RWPE2 (cell line): ENCODE measurements around the gene FBXO28.

Source experiments
- ATAC-seq: fragments of 200-7000 bp; cut with Tn5 transposase; 3 replicates; pipeline ENCODE4 v1.9.1; 2021; ENCODE audit warnings: low read depth
- DNase-seq: peaks from one replicate; pipeline ENCODE4 v3.0.0-alpha.2; 2020; ENCODE audit warnings: low spot score
- H3K27ac ChIP-seq: fragments of 450-650 bp; 2 replicates; pipeline ENCODE4 v1.5.1; 2017; ENCODE audit warnings: mild to moderate bottlenecking; ENCODE audit not compliant: poor library complexity, severe bottlenecking
- H3K27me3 ChIP-seq: fragments of 250-450 bp; sonication (Bioruptor Pico); 2 replicates; pipeline ENCODE4 v1.5.1; 2021; ENCODE audit warnings: mild to moderate bottlenecking, moderate library complexity; ENCODE audit not compliant: insufficient read depth, poor library complexity, severe bottlenecking
- H3K36me3 ChIP-seq: fragments of 250-450 bp; sonication (Bioruptor Pico); 2 replicates; pipeline ENCODE4 v1.5.1; 2020; ENCODE audit warnings: low read depth, mild to moderate bottlenecking, moderate library complexity
- H3K4me1 ChIP-seq: fragments of 250-450 bp; sonication (Bioruptor Pico); 2 replicates; pipeline ENCODE4 v1.5.1; 2021; ENCODE audit warnings: mild to moderate bottlenecking, moderate library complexity; ENCODE audit not compliant: insufficient read depth, poor library complexity, severe bottlenecking
- H3K4me3 ChIP-seq: fragments of 250-450 bp; sonication (Bioruptor Pico); 2 replicates; pipeline ENCODE4 v1.5.1; 2021; ENCODE audit warnings: mild to moderate bottlenecking, moderate library complexity; ENCODE audit not compliant: severe bottlenecking
- H3K9me3 ChIP-seq: fragments of 250-450 bp; sonication (Bioruptor Pico); 2 replicates; pipeline ENCODE4 v1.5.1; 2021; ENCODE audit warnings: mild to moderate bottlenecking, moderate library complexity; ENCODE audit not compliant: severe bottlenecking
- CTCF ChIP-seq: fragments of 450-650 bp; IDR thresholded peaks from one replicate; pipeline ENCODE4 v1.5.1; 2017; ENCODE audit warnings: mild to moderate bottlenecking, moderate library complexity; ENCODE audit not compliant: poor library complexity, severe bottlenecking

Gene FBXO28

GRCh38 chr1:224080115-224080774 is 33.7 kb upstream of the FBXO28 start:
- no peak overlapping the region for H3K27ac ChIP-seq
- no peaks in the 10 kb centered on the region for H3K9me3 ChIP-seq
- no peaks in the 10 kb centered on the region for H3K4me1 ChIP-seq
- H3K4me3 ChIP-seq: no peak overlapping the region
- no peak for ATAC-seq
- no peak for DNase-seq
- no peaks in the 10 kb centered on the region for H3K36me3 ChIP-seq
- H3K27me3 ChIP-seq: no peaks in the 10 kb centered on the region
- TF ChIP-seq CTCF: no peak

GRCh38 chr1:224081604-224082003 is 32.3 kb upstream of the FBXO28 start:
- no peak for DNase-seq
- no peak for TF ChIP-seq CTCF
- no peaks in the 10 kb centered on the region for H3K4me1 ChIP-seq

GRCh38 chr1:224082146-224082545 is 31.8 kb upstream of the FBXO28 start:
- no peak for ATAC-seq
- no peak for DNase-seq
- Histone ChIP-seq H3K27ac (no peak overlapping the region), H3K4me3 (no peak overlapping the region), H3K4me1 (no peaks in the 10 kb centered on the region), H3K36me3 (no peaks in the 10 kb centered on the region), H3K9me3 (no peaks in the 10 kb centered on the region), H3K27me3 (no peaks in the 10 kb centered on the region)
- no peak for TF ChIP-seq CTCF

More at GRCh38 chr1:224081604-224082003, 32.3 kb upstream of the FBXO28 start:
- ATAC-seq: no peak
- Histone ChIP-seq H3K36me3 (no peaks in the 10 kb centered on the region), H3K27ac (no peak overlapping the region), H3K9me3 (no peaks in the 10 kb centered on the region), H3K4me3 (no peak overlapping the region), H3K27me3 (no peaks in the 10 kb centered on the region)

- no peak overlapping the region for H3K4me3 ChIP-seq
- no peaks in the 10 kb centered on the region for H3K9me3 ChIP-seq
- DNase-seq: no peak
- no peak for TF ChIP-seq CTCF
- ATAC-seq: no peak
- no peaks in the 10 kb centered on the region for H3K4me1 ChIP-seq
- H3K27me3 ChIP-seq: no peaks in the 10 kb centered on the region
- H3K27ac ChIP-seq: no peak overlapping the region
- no peaks in the 10 kb centered on the region for H3K36me3 ChIP-seq
Observed at GRCh38 chr1:224084867-224085266, 29.0 kb upstream of the FBXO28 start.

GRCh38 chr1:224085421-224086108 is 28.3 kb upstream of the FBXO28 start:
- Histone ChIP-seq H3K4me1 (no peaks in the 10 kb centered on the region), H3K27ac (no peak overlapping the region), H3K27me3 (no peaks in the 10 kb centered on the region), H3K4me3 (no peak overlapping the region), H3K36me3 (no peaks in the 10 kb centered on the region), H3K9me3 (no peaks in the 10 kb centered on the region)
- ATAC-seq (no peak), DNase-seq (no peak)
- TF ChIP-seq CTCF: no peak
